NOMO-1 treated with DMSO at 0.1 percent for 48 hours (cell line): ENCODE measurements around the gene KRTAP16-1.
"Not testable (repeated sequence)": the region's sequence is repeated elsewhere in the genome, so short reads cannot be mapped to it uniquely, and the experiment has no call there.

Experiments
- DNase-seq: peaks from one replicate; lab custom pipeline; 2025; ENCODE audit not compliant: unreplicated experiment; lab: John Stamatoyannopoulos, UW

Gene KRTAP16-1

GRCh38 chr17:41301916-41302901 lies 6.9 kb downstream of the KRTAP16-1 start, which contains the start of gene KRTAP29-1:
KRTAP29-1 (minus strand) TSS chr17:41302851; CDS start chr17:41302851, 0 bp downstream.
- peak; percentile 18 for DNase-seq

- no peak for DNase-seq
Observed at GRCh38 chr17:41301204-41301790, 7.8 kb downstream of the KRTAP16-1 start.

- no peak for DNase-seq
Observed at GRCh38 chr17:41298458-41299135, 10.5 kb downstream of the KRTAP16-1 start.

- DNase-seq, result no peak
Observed at GRCh38 chr17:41296846-41297245, 12.3 kb downstream of the KRTAP16-1 start.

- no peak for DNase-seq
Observed at GRCh38 chr17:41294016-41294415, 15.1 kb downstream of the KRTAP16-1 start.

- no peak for DNase-seq
Observed at GRCh38 chr17:41287050-41287449, 22.1 kb downstream of the KRTAP16-1 start.

GRCh38 chr17:41284546-41284945 lies 24.6 kb downstream of the KRTAP16-1 start:
- DNase-seq, result peak; percentile 80

GRCh38 chr17:41284043-41284442 lies 25.1 kb downstream of the KRTAP16-1 start:
- no peak for DNase-seq

- no peak for DNase-seq
Observed at GRCh38 chr17:41278176-41278955, 30.7 kb downstream of the KRTAP16-1 start.

GRCh38 chr17:41275648-41276190 lies 33.4 kb downstream of the KRTAP16-1 start, which contains the start of gene KRTAP9-7:
KRTAP9-7 (plus strand) TSS chr17:41275698; CDS start chr17:41275698, 0 bp downstream.
- DNase-seq, result not testable (repeated sequence)

GRCh38 chr17:41271858-41272257 lies 37.3 kb downstream of the KRTAP16-1 start:
- no peak for DNase-seq

- DNase-seq, result not testable (repeated sequence)
Observed at GRCh38 chr17:41271323-41271722, 37.8 kb downstream of the KRTAP16-1 start.

- peak; percentile 69 for DNase-seq
Observed at GRCh38 chr17:41267711-41268110, 41.4 kb downstream of the KRTAP16-1 start.

GRCh38 chr17:41265078-41265477 lies 44.0 kb downstream of the KRTAP16-1 start, which contains the start of gene KRTAP9-6:
KRTAP9-6 (plus strand) TSS chr17:41265378; CDS start chr17:41265378, 0 bp downstream.
- DNase-seq, result no peak

GRCh38 chr17:41264599-41264998 lies 44.5 kb downstream of the KRTAP16-1 start:
- no peak for DNase-seq

GRCh38 chr17:41263212-41263611 lies 45.9 kb downstream of the KRTAP16-1 start:
- no peak for DNase-seq

GRCh38 chr17:41258406-41258805 lies 50.7 kb downstream of the KRTAP16-1 start:
- DNase-seq, result no peak
